Activated T-helper 2 cell treated with anti-CD3 and anti-CD28 coated beads, Interferon-gamma antibody, Interleukin-2, Interleukin-4, amounts not matched to agents 10 μg/mL and 5 μg/mL and 100 μg/mL, durations not matched to agents 14 hours and 24 hours and 36 hours (primary cell): ENCODE results near the gene SAMD4A. TPM values are rescaled to one million over a fixed set of nuclear protein-coding genes. Genes with fewer than 3 reads are reported as not detected.

Experiments
- DNase-seq: peaks from one replicate; pipeline ENCODE4 v3.0.0; 2021; ENCODE audit warnings: low spot score
- H3K27ac Mint-ChIP-seq: one replicate; pipeline ENCODE4 v1.8.0; 2021; ENCODE audit warnings: mixed read lengths
- H3K27me3 Mint-ChIP-seq: one replicate; pipeline ENCODE4 v1.8.0; 2021; ENCODE audit warnings: low read depth, mixed read lengths
- H3K36me3 Mint-ChIP-seq: one replicate; pipeline ENCODE4 v1.8.0; 2021; ENCODE audit warnings: low read depth, mixed read lengths
- H3K4me1 Mint-ChIP-seq: one replicate; pipeline ENCODE4 v1.8.0; 2021; ENCODE audit warnings: low read depth, mixed read lengths
- H3K4me3 Mint-ChIP-seq: one replicate; pipeline ENCODE4 v1.8.0; 2021; ENCODE audit warnings: low read depth, mild to moderate bottlenecking, moderate library complexity, mixed read lengths
- H3K9me3 Mint-ChIP-seq: one replicate; pipeline ENCODE4 v1.8.0; 2021; ENCODE audit warnings: mixed read lengths
- intact Hi-C: fragments of 100-400 bp; cut with micrococcal nuclease; formaldehyde crosslinking; loops from one replicate; pipeline ENCODE4 v1.15.1; 2023
- total RNA-seq: library from RNA; stranded (reverse); gene quantifications from 2 replicates; pipeline ENCODE4 v1.2.3, GENCODE V29; 2022

Gene SAMD4A
- total RNA-seq, 1 donor from 2014 or later = 4.3 TPM

- H3K4me1 Mint-ChIP-seq = peaks cover 2% of the 10 kb centered on the region
- DNase-seq = no peak
- no peaks in the 10 kb centered on the region for H3K36me3 Mint-ChIP-seq
- no peak overlapping the region for H3K27ac Mint-ChIP-seq
- peaks cover 39% of the 10 kb centered on the region for H3K27me3 Mint-ChIP-seq
- intact Hi-C loops = no loop called here
- no peaks in the 10 kb centered on the region for H3K9me3 Mint-ChIP-seq
- no peak overlapping the region for H3K4me3 Mint-ChIP-seq
Measured at GRCh38 chr14:54805070-54805444, 238.1 kb downstream of the SAMD4A start.

- DNase-seq = peak; percentile 56
- peaks cover 2% of the 10 kb centered on the region for H3K4me1 Mint-ChIP-seq
- peaks cover 34% of the 10 kb centered on the region for H3K27me3 Mint-ChIP-seq
- H3K9me3 Mint-ChIP-seq = no peaks in the 10 kb centered on the region
- intact Hi-C loops = loop anchor here (1.0 kb wide), 2 partner anchors 31 to 241 kb away; no protein-coding TSS in a partner anchor
- no peak overlapping the region for H3K27ac Mint-ChIP-seq
- no peak overlapping the region for H3K4me3 Mint-ChIP-seq
- no peaks in the 10 kb centered on the region for H3K36me3 Mint-ChIP-seq
Measured at GRCh38 chr14:54805445-54806322, 238.8 kb downstream of the SAMD4A start.

DNA sequence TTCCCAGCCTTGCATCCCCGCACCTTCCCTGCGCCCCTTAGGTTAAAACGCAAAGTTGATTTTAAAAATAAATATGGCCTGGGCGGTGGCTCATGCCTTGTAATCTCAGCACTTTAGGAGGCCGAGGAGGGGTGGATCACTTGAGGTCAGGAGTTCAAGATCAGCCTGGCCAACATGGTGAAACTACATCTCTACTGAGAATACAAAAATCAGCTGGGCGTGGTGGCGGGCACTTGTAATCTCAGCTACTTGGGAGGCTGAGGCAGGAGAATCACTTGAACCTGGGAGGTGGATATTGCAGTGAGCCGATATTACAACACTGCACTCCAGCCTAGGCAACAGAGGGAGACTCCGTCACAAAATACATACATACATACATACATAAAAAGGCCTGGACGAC, 239.7 kb downstream of the SAMD4A start:
- no peak for DNase-seq
- intact Hi-C loops = loop anchor here (1.0 kb wide), 2 partner anchors 32 to 242 kb away; no protein-coding TSS in a partner anchor
- H3K4me3 Mint-ChIP-seq = no peak overlapping the region
- no peaks in the 10 kb centered on the region for H3K9me3 Mint-ChIP-seq
- H3K4me1 Mint-ChIP-seq = peaks cover 2% of the 10 kb centered on the region
- no peaks in the 10 kb centered on the region for H3K36me3 Mint-ChIP-seq
- H3K27me3 Mint-ChIP-seq = peaks cover 32% of the 10 kb centered on the region
- no peak overlapping the region for H3K27ac Mint-ChIP-seq

DNA sequence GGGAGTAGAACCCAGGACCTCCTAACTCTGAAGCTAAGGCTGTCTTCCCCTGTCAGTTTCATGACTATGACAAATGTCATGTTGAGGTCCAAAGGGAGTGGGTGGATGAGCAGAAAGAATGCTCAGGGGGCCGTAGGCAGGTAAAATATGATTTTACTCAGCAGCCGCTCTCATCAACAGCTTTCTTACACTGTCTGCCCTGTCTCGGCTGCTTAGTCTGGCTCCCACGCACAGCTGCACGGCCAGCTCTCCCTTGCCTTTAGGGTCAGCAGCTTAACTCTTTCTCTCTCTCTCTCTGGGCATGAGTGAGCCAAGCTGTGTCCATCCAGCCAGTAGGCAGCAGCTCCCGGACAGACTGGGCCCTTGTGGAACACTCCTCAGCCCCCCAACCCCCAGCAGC, 240.5 kb downstream of the SAMD4A start:
- no peaks in the 10 kb centered on the region for H3K36me3 Mint-ChIP-seq
- H3K4me3 Mint-ChIP-seq = no peak overlapping the region
- peaks cover 28% of the 10 kb centered on the region for H3K27me3 Mint-ChIP-seq
- peaks cover 2% of the 10 kb centered on the region for H3K4me1 Mint-ChIP-seq
- H3K27ac Mint-ChIP-seq = no peak overlapping the region
- H3K9me3 Mint-ChIP-seq = no peaks in the 10 kb centered on the region
- intact Hi-C loops = no loop called here
- DNase-seq = no peak

DNA sequence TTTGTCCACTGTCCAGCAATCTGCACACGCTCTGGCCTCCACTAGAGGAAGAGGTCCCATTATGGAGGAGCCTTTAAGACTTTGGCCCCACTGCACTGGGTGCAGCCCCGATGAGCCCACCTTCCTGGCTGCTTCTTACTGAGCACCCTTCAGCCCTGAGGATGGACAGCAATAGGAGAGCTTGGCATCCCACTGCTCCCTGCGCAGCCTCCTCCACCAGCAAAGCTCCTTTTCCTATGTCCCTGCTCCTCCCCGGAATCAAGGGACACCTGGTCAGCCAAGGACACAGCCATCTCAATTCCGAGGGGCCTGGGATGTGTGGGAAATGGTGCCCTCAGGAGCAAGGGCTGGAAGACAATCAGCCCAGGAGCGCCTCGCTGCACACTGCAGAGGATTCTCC, 241.0 kb downstream of the SAMD4A start:
- intact Hi-C loops = no loop called here
- Mint-ChIP-seq H3K4me3 (no peak overlapping the region), H3K9me3 (no peaks in the 10 kb centered on the region), H3K27me3 (peaks cover 28% of the 10 kb centered on the region), H3K4me1 (peaks cover 2% of the 10 kb centered on the region), H3K27ac (no peak overlapping the region), H3K36me3 (no peaks in the 10 kb centered on the region)
- DNase-seq = no peak

DNA sequence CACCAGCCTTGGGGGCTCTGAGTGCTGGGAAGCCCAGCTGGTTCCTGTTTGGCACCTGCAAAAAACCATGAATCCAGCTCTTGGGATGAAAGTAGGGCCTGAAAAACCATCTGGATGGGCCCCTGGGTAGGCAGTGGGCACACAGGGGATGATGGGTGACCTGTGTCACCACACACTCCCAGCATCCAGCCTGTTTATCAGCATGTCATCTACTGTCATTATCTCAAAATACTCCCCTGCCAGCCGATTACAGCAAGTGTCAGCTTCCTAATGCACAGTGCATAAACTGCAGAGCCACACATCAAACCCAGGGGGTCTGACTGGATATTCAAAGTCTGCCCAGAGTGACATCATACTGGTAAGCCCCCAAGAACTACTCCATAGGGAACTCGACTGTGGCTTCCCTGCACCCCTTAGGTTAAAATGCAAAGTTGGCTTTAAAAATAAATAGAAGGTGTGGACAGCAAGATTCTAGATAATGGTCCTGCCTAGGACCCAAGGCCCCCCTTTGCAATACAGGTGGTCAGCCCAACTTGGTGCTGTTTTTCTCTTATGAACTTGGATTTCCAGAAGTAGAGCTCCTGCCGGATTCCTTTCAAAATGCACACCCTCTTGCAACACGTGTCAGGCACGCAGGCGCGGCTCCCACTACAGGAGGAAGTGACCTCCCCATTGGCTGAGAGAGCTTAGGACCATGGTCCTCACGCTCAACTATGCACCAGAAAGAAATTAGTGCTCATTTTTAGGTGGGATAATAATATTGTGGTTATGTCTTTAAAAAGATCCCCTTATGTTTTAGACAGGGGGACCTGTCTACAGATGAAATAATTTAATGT, 241.6 kb downstream of the SAMD4A start:
- Mint-ChIP-seq H3K4me3 (no peak overlapping the region), H3K4me1 (peaks cover 2% of the 10 kb centered on the region), H3K9me3 (no peaks in the 10 kb centered on the region), H3K36me3 (no peaks in the 10 kb centered on the region), H3K27ac (no peak overlapping the region), H3K27me3 (peaks cover 25% of the 10 kb centered on the region)
- no peak for DNase-seq
- intact Hi-C loops = no loop called here

- Mint-ChIP-seq H3K9me3 (no peaks in the 10 kb centered on the region), H3K27me3 (peaks cover 18% of the 10 kb centered on the region)
Measured at GRCh38 chr14:54809767-54810166, 242.8 kb downstream of the SAMD4A start.

DNA sequence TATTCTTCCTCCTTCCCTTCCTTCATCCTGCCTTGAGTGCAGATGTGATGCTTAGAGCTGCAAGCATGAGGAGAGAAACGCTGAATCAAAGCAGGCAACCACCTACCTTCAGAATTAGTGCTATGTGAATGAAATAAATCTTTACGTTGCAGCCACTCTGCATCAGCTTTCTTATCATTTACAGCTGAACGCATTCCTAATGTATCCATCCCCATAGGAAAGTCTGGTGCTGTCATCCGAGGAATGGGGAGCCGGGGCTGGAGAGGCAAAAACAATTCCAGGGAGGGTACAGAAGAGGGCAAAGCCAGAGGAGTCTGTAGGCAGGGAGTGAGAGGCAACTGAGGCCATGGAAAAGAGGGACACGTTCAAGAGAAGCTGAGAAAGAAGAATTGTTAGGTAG, 245.7 kb downstream of the SAMD4A start:
- no peak overlapping the region for H3K27ac Mint-ChIP-seq
- H3K4me3 Mint-ChIP-seq = no peak overlapping the region
- no peak for DNase-seq
- H3K4me1 Mint-ChIP-seq = peaks cover 2% of the 10 kb centered on the region
- H3K27me3 Mint-ChIP-seq = peaks cover 12% of the 10 kb centered on the region
- no peaks in the 10 kb centered on the region for H3K9me3 Mint-ChIP-seq
- intact Hi-C loops = no loop called here
- H3K36me3 Mint-ChIP-seq = no peaks in the 10 kb centered on the region

More at GRCh38 chr14:54809767-54810166, 242.8 kb downstream of the SAMD4A start:
- Mint-ChIP-seq H3K4me1 (peaks cover 2% of the 10 kb centered on the region), H3K36me3 (no peaks in the 10 kb centered on the region), H3K4me3 (no peak overlapping the region), H3K27ac (no peak overlapping the region)
- intact Hi-C loops = no loop called here
- DNase-seq = no peak

DNA sequence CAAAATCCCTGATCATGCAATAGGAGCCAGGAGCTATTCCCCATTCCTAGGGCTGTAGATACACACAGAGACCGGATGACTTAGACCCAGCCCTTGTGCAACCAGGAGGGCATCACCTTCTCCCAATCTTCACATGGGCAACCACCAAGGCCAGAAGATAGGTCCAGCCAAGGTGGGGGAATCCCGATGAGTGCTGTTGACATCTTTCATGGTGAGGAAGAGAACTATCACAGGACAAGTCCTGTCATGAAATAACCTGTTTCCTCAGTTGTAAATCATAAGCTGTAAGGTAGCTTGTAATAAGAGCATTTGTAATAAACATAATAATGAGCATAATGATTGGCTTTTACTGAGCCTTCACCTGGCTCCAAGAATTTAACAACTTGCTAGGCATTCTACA, 246.2 kb downstream of the SAMD4A start:
- Mint-ChIP-seq H3K36me3 (no peaks in the 10 kb centered on the region), H3K4me3 (no peak overlapping the region), H3K4me1 (peaks cover 2% of the 10 kb centered on the region), H3K9me3 (no peaks in the 10 kb centered on the region), H3K27me3 (peaks cover 12% of the 10 kb centered on the region), H3K27ac (no peak overlapping the region)
- DNase-seq = no peak
- intact Hi-C loops = no loop called here

DNA sequence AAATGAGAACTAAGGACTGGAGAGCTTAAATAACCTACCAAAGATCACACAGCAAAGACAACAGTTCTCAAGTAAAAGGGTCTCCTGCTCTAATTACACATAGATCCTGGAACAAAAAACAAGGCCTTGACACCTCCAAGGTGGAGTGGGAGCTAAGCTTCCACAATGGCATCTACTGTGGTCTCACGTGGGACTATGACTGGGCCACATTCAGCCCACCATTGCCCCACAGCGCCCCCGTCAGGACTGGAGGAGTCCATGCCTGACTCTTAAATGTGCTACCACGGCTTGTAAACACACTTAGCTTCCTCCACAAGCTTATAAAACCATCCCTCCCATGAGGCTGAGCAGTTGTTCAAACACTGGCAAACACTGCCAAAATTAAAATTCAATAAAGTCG, 247.1 kb downstream of the SAMD4A start:
- Mint-ChIP-seq H3K4me1 (peaks cover 2% of the 10 kb centered on the region), H3K36me3 (no peaks in the 10 kb centered on the region), H3K27me3 (peaks cover 12% of the 10 kb centered on the region), H3K4me3 (no peak overlapping the region), H3K27ac (no peak overlapping the region), H3K9me3 (no peaks in the 10 kb centered on the region)
- intact Hi-C loops = no loop called here
- DNase-seq = no peak

- H3K4me1 Mint-ChIP-seq = no peaks in the 10 kb centered on the region
- peaks cover 17% of the 10 kb centered on the region for H3K27me3 Mint-ChIP-seq
- no peaks in the 10 kb centered on the region for H3K36me3 Mint-ChIP-seq
- no peak overlapping the region for H3K4me3 Mint-ChIP-seq
- DNase-seq = no peak
- no peaks in the 10 kb centered on the region for H3K9me3 Mint-ChIP-seq
- no peak overlapping the region for H3K27ac Mint-ChIP-seq
- intact Hi-C loops = no loop called here
Measured at GRCh38 chr14:54815016-54815415, 248.1 kb downstream of the SAMD4A start.

DNA sequence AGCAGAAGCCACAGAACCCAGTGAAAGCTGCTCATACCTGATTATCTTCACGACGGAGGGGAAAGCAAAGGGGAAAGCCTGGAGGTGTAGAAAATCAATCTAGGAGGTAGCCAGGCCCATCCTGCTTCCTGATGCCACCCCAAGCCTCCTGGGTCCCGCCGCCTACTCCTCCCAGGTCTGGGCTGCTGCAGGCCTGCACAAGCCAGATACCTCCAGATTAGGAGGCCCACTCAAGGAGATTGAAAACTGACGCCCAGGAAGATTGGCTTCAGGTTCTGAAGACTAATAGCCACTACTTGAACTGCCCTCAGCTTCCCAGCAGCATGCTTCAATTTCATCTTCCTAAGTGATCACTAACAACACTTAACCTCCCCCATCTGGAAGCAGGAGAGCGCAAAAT, 248.6 kb downstream of the SAMD4A start:
- H3K9me3 Mint-ChIP-seq = no peaks in the 10 kb centered on the region
- no peak for DNase-seq
- H3K4me3 Mint-ChIP-seq = no peak overlapping the region
- no peak overlapping the region for H3K27ac Mint-ChIP-seq
- peaks cover 17% of the 10 kb centered on the region for H3K27me3 Mint-ChIP-seq
- H3K36me3 Mint-ChIP-seq = no peaks in the 10 kb centered on the region
- no peaks in the 10 kb centered on the region for H3K4me1 Mint-ChIP-seq
- intact Hi-C loops = no loop called here

- no peak overlapping the region for H3K27ac Mint-ChIP-seq
- H3K27me3 Mint-ChIP-seq = peaks cover 14% of the 10 kb centered on the region
- no peak overlapping the region for H3K4me3 Mint-ChIP-seq
- no peaks in the 10 kb centered on the region for H3K36me3 Mint-ChIP-seq
- no peak for DNase-seq
- H3K9me3 Mint-ChIP-seq = no peaks in the 10 kb centered on the region
- intact Hi-C loops = no loop called here
- H3K4me1 Mint-ChIP-seq = no peaks in the 10 kb centered on the region
Measured at GRCh38 chr14:54816450-54816849, 249.5 kb downstream of the SAMD4A start.
